ENCODE measurements around the gene KLHL3. TPM values are rescaled to one million over a fixed set of nuclear protein-coding genes. Genes with fewer than 3 reads are reported as not detected.

KLHL3 gene
- total and polyA plus RNA-seq, 4 donors, result 0.91 to 8.8 (median 3.7) TPM

GRCh38 chr5:137665678-137666460 lies 70.0 kb downstream of the KLHL3 start:
- H3K27me3 ChIP-seq (ENCODE audit: control insufficient read depth in 4 of 4, insufficient read depth in 4 of 4, low read length in 3 of 4), result no peaks in the 10 kb centered on the region
- H3K27ac ChIP-seq (ENCODE audit: low read depth in 1 of 2, low read length in 2 of 2), result peak overlapping the region; percentile 74 to 78
- H3K9ac ChIP-seq (ENCODE audit: low read depth in 1 of 2, low read length in 2 of 2), result no peak overlapping the region
- 69% methylated on average over 3 of the region's 3 CpGs for WGBS
- no peaks in the 10 kb centered on the region for H3K36me3 ChIP-seq (ENCODE audit: control insufficient read depth in 4 of 4, insufficient read depth in 3 of 4, low read depth in 1 of 4, low read length in 3 of 4)
- no peak overlapping the region for H3K4me3 ChIP-seq (ENCODE audit: low read depth in 1 of 3, low read length in 3 of 3)
- H3K4me1 ChIP-seq (ENCODE audit: control insufficient read depth in 4 of 4, insufficient read depth in 4 of 4, low read length in 3 of 4), result peaks cover 4 to 23% (median 8%) of the 10 kb centered on the region in 4 donors
- TF ChIP-seq MAX (IDR thresholded peaks at IDR 0.05), result no peak
- no peak for TF ChIP-seq FOXA2 (IDR thresholded peaks at IDR 0.05)
- no peak for TF ChIP-seq GABPA (IDR thresholded peaks at IDR 0.05 in 1 of 2, conservative IDR thresholded peaks at IDR 0.05 in 1 of 2)
- no peak for TF ChIP-seq JUND (IDR thresholded peaks at IDR 0.05)
- TF ChIP-seq FOXA1 (IDR thresholded peaks at IDR 0.05), result no peak
- DNase-seq (ENCODE audit: low spot score), result no peak
- no peaks in the 10 kb centered on the region for H3K9me3 ChIP-seq (ENCODE audit: control insufficient read depth in 4 of 4, low read length in 3 of 4)

- TF ChIP-seq SP1 (IDR thresholded peaks at IDR 0.05) (no peak), FOXA1 (IDR thresholded peaks at IDR 0.05) (no peak), RAD21 (IDR thresholded peaks at IDR 0.05) (peak; percentile 93 to 99), RXRA (IDR thresholded peaks at IDR 0.05) (no peak), HNF4A (conservative IDR thresholded peaks at IDR 0.05) (peak in 1 of 2 donors; percentile 9), CTCF (IDR thresholded peaks at IDR 0.05; ENCODE audit: low read depth, low read length, missing input control) (peak; percentile 81)
- H3K36me3 ChIP-seq (ENCODE audit: control insufficient read depth in 4 of 4, insufficient read depth in 3 of 4, low read depth in 1 of 4, low read length in 3 of 4), result peaks cover 0 to 7% (median 0%) of the 10 kb centered on the region in 4 donors
- DNase-seq (ENCODE audit: low spot score), result peak; percentile 67
- no peak overlapping the region for H3K27ac ChIP-seq (ENCODE audit: low read depth in 1 of 2, low read length in 2 of 2)
- no peaks in the 10 kb centered on the region for H3K9me3 ChIP-seq (ENCODE audit: control insufficient read depth in 4 of 4, low read length in 3 of 4)
- no peaks in the 10 kb centered on the region for H3K27me3 ChIP-seq (ENCODE audit: control insufficient read depth in 4 of 4, insufficient read depth in 4 of 4, low read length in 3 of 4)
- no peak overlapping the region for H3K4me3 ChIP-seq (ENCODE audit: low read depth in 1 of 3, low read length in 3 of 3)
- WGBS, result 6% methylated on average over 6 of the region's 6 CpGs
- no peak overlapping the region for H3K9ac ChIP-seq (ENCODE audit: low read depth in 1 of 2, low read length in 2 of 2)
- peaks cover 0 to 5% (median 1%) of the 10 kb centered on the region in 4 donors for H3K4me1 ChIP-seq (ENCODE audit: control insufficient read depth in 4 of 4, insufficient read depth in 4 of 4, low read length in 3 of 4)
These were observed 75.5 kb downstream of the KLHL3 start for GRCh38 chr5:137660349-137660817.

- no peak overlapping the region for H3K9ac ChIP-seq (ENCODE audit: low read depth in 1 of 2, low read length in 2 of 2)
- H3K27ac ChIP-seq (ENCODE audit: low read depth in 1 of 2, low read length in 2 of 2), result no peak overlapping the region
- H3K27me3 ChIP-seq (ENCODE audit: control insufficient read depth in 4 of 4, insufficient read depth in 4 of 4, low read length in 3 of 4), result no peaks in the 10 kb centered on the region
- H3K4me3 ChIP-seq (ENCODE audit: low read depth in 1 of 3, low read length in 3 of 3), result no peak overlapping the region
- TF ChIP-seq RAD21 (IDR thresholded peaks at IDR 0.05), result no peak
- no peak for TF ChIP-seq ATF3 (IDR thresholded peaks at IDR 0.05)
- TF ChIP-seq JUND (IDR thresholded peaks at IDR 0.05), result no peak
- TF ChIP-seq ZBTB33 (IDR thresholded peaks at IDR 0.05), result no peak
- TF ChIP-seq EGR1 (IDR thresholded peaks at IDR 0.05; ENCODE audit: low read depth in 2 of 2), result no peak
- TF ChIP-seq MAX (IDR thresholded peaks at IDR 0.05), result no peak
- no peak for TF ChIP-seq TAF1 (conservative IDR thresholded peaks at IDR 0.05)
- peaks cover 0 to 5% (median 1%) of the 10 kb centered on the region in 4 donors for H3K4me1 ChIP-seq (ENCODE audit: control insufficient read depth in 4 of 4, insufficient read depth in 4 of 4, low read length in 3 of 4)
- peaks cover 0 to 7% (median 0%) of the 10 kb centered on the region in 4 donors for H3K36me3 ChIP-seq (ENCODE audit: control insufficient read depth in 4 of 4, insufficient read depth in 3 of 4, low read depth in 1 of 4, low read length in 3 of 4)
- DNase-seq (ENCODE audit: low spot score), result no peak
- H3K9me3 ChIP-seq (ENCODE audit: control insufficient read depth in 4 of 4, low read length in 3 of 4), result no peaks in the 10 kb centered on the region
These were observed 76.7 kb downstream of the KLHL3 start for GRCh38 chr5:137659209-137659608.

All from liver (tissue), 9 donors.